Natural killer cell (primary cell): Measurements from ENCODE around the gene IFT52. TPM values are rescaled to one million over a fixed set of nuclear protein-coding genes. Genes with fewer than 3 reads are reported as not detected.
"Not testable (repeated sequence)": the region's sequence is repeated elsewhere in the genome, so short reads cannot be mapped to it uniquely, and the experiment has no call there.

Experiments
- ATAC-seq, 3 donors: fragments of 150-1000 bp in 2 of 3; fragments of 200-7000 bp in 1 of 3; cut with Tn5 transposase; 1 replicate in 1 of 3; 2 replicates in 2 of 3; pipeline ENCODE4 v1.10.0; 2021; ENCODE audit warnings: mild to moderate bottlenecking in 2 of 3, moderate library complexity in 2 of 3
- DNase-seq, 2 donors: peaks; one replicate each; pipeline versions ENCODE4 v3.0.0 to v3.0.0-alpha.2; 2013 to 2021; ENCODE audit warnings: mixed read lengths in 1 of 2
- H3K27ac ChIP-seq: one replicate; pipeline ENCODE4 v1.5.1; 2013; ENCODE audit warnings: mild to moderate bottlenecking, low read length
- H3K27me3 ChIP-seq: one replicate; pipeline ENCODE4 v1.6.1; 2013; ENCODE audit warnings: low read length; ENCODE audit not compliant: control insufficient read depth, insufficient read depth
- H3K36me3 ChIP-seq: one replicate; pipeline ENCODE4 v1.6.1; 2013; ENCODE audit warnings: low read length; ENCODE audit not compliant: control insufficient read depth, insufficient read depth
- H3K4me1 ChIP-seq: one replicate; pipeline ENCODE4 v1.6.1; 2013; ENCODE audit warnings: low read length; ENCODE audit not compliant: control insufficient read depth, insufficient read depth
- H3K4me3 ChIP-seq: one replicate; pipeline ENCODE4 v1.5.1; 2013; ENCODE audit warnings: low read length
- H3K9me3 ChIP-seq: one replicate; pipeline ENCODE4 v1.6.1; 2013; ENCODE audit warnings: low read length; ENCODE audit not compliant: control insufficient read depth, insufficient read depth
- H3K27ac Mint-ChIP-seq, 2 donors: one replicate each; pipeline ENCODE4 v1.8.0; 2022; ENCODE audit warnings: mild to moderate bottlenecking in 2 of 2, mixed read lengths in 2 of 2, moderate library complexity in 1 of 2
- H3K27me3 Mint-ChIP-seq, 2 donors: one replicate each; pipeline ENCODE4 v1.8.0; 2022; ENCODE audit warnings: low read depth in 2 of 2, mixed read lengths in 2 of 2
- H3K36me3 Mint-ChIP-seq: one replicate; pipeline ENCODE4 v1.8.0; 2022; ENCODE audit warnings: mixed read lengths
- H3K4me1 Mint-ChIP-seq, 2 donors: one replicate each; pipeline ENCODE4 v1.8.0; 2022; ENCODE audit warnings: mixed read lengths in 2 of 2
- H3K4me3 Mint-ChIP-seq: one replicate; pipeline ENCODE4 v1.8.0; 2022; ENCODE audit warnings: mild to moderate bottlenecking, moderate library complexity, mixed read lengths
- H3K9me3 Mint-ChIP-seq, 2 donors: one replicate each; pipeline ENCODE4 v1.8.0; 2022; ENCODE audit warnings: mixed read lengths in 2 of 2
- CTCF ChIP-seq: fragments of 200-600 bp; IDR thresholded peaks from one replicate; pipeline ENCODE4 v1.8.0; 2022; ENCODE audit warnings: antibody characterized with exemption
- WGBS: methylation state at CpG from one replicate; pipeline ENCODE4 v1.1.7; 2013; ENCODE audit warnings: missing lambda C conversion rate; ENCODE audit not compliant: insufficient coverage; 5-methylcytosine and 5-hydroxymethylcytosine counted together
- intact Hi-C: fragments of 100-400 bp; cut with micrococcal nuclease; formaldehyde crosslinking; loops from one replicate; pipeline ENCODE4 v1.14.2; 2022
- total RNA-seq, 4 donors: library from RNA; stranded (reverse); fragments of 120-200 nt in 1 of 4; gene quantifications; one replicate each; pipeline versions ENCODE4 v1.2.3 to v1.2.4, GENCODE V29; 2013 to 2022

IFT52 gene
- total RNA-seq, 3 donors from 2014 or later (not counting 1 experiment from before 2014, with no cell fraction given), result 21.5 to 26.1 (median 22.4) TPM

DNA sequence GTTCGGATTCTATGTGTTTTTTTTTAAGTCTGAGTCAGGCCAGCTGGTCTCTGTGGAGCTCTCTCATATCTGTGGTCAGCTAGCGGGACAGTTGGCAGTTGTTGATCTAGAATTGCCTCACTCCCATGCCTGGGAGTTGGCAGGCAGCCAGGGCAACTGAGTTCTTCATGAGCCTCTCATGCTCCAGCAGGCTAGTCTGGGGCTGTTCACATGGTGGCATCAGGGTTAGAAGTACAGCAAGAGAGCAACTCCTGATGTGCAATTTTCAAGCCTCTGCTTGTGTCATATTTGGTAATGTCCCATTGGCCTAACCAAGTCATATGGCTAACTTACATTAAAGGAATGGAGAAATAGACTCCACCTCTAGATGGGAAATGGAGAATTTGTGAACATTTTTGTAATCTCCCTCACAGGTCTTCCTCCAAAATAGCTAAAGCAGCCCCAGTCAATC is 6.7 kb upstream of the IFT52 start:
- Mint-ChIP-seq H3K27ac (no peak overlapping the region), H3K36me3 (no peaks in the 10 kb centered on the region), H3K4me3 (no peak overlapping the region), H3K27me3 (peaks cover 0 to 7% of the 10 kb centered on the region in 2 donors), H3K4me1 (peaks cover 11% of the 10 kb centered on the region in 2 donors), H3K9me3 (no peaks in the 10 kb centered on the region)
- ATAC-seq (no peak), DNase-seq (no peak)
- H3K27me3 ChIP-seq, result no peaks in the 10 kb centered on the region
- peaks cover 11% of the 10 kb centered on the region for H3K4me1 ChIP-seq
- H3K27ac ChIP-seq, result no peak overlapping the region
- no peak for TF ChIP-seq CTCF
- H3K9me3 ChIP-seq, result no peaks in the 10 kb centered on the region
- intact Hi-C loops, result no loop called here
- no peak overlapping the region for H3K4me3 ChIP-seq
- no peaks in the 10 kb centered on the region for H3K36me3 ChIP-seq
- WGBS, result 73% methylated on average over 2 of the region's 2 CpGs

DNA sequence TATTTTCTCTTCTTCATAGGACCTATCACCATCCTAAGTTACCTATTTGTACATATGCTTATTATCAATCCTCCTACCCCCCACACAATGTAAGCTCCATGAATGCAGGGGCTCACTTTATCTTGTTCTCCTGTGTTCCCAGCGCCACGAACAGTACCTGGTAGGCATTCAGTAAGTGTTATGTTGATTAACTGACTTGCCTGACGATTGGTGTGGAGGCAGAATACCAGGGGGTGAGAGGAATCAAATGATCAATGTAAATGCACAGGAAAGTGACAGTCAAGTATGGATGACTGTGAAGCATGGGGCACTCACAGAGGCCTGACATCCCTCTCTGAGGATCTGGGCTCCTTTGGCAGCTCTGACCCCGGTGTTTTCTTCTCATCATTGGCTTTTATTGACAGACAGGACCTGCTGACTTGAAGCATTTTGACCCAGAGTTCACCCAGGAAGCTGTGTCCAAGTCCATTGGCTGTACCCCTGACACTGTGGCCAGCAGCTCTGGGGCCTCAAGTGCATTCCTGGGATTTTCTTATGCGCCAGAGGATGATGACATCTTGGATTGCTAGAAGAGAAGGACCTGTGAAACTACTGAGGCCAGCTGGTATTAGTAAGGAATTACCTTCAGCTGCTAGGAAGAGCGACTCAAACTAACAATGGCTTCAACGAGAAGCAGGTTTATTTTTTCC is 6.1 kb upstream of the IFT52 start:
- no peak for TF ChIP-seq CTCF
- no peak overlapping the region for H3K4me3 ChIP-seq
- Mint-ChIP-seq H3K9me3 (no peaks in the 10 kb centered on the region), H3K4me3 (no peak overlapping the region), H3K27me3 (peaks cover 0 to 7% of the 10 kb centered on the region in 2 donors), H3K4me1 (peaks cover 6% of the 10 kb centered on the region in 2 donors), H3K27ac (no peak overlapping the region), H3K36me3 (no peaks in the 10 kb centered on the region)
- DNase-seq (no peak), ATAC-seq (no peak)
- peaks cover 7% of the 10 kb centered on the region for H3K4me1 ChIP-seq
- no peaks in the 10 kb centered on the region for H3K36me3 ChIP-seq
- 75% methylated on average over 7 of the region's 7 CpGs for WGBS
- no peak overlapping the region for H3K27ac ChIP-seq
- intact Hi-C loops, result no loop called here
- no peaks in the 10 kb centered on the region for H3K9me3 ChIP-seq
- no peaks in the 10 kb centered on the region for H3K27me3 ChIP-seq

- intact Hi-C loops, result no loop called here
- H3K27ac ChIP-seq, result no peak overlapping the region
- no peak for DNase-seq
- no peaks in the 10 kb centered on the region for H3K36me3 ChIP-seq
- H3K27me3 ChIP-seq, result no peaks in the 10 kb centered on the region
- Mint-ChIP-seq H3K4me3 (no peak overlapping the region), H3K4me1 (peaks cover 19 to 20% of the 10 kb centered on the region in 2 donors), H3K27ac (no peak overlapping the region), H3K27me3 (peaks cover 0 to 7% of the 10 kb centered on the region in 2 donors), H3K9me3 (no peaks in the 10 kb centered on the region), H3K36me3 (no peaks in the 10 kb centered on the region)
- H3K4me3 ChIP-seq, result no peak overlapping the region
- ATAC-seq, result no peak
- 82% methylated on average over 8 of the region's 8 CpGs for whole genome bisulfite sequencing
- no peaks in the 10 kb centered on the region for H3K9me3 ChIP-seq
- peaks cover 17% of the 10 kb centered on the region for H3K4me1 ChIP-seq
- no peak for TF ChIP-seq CTCF
These were observed 4.1 kb upstream of the IFT52 start for GRCh38 chr20:43586641-43587040.

- H3K9me3 ChIP-seq, H3K27ac Mint-ChIP-seq, DNase-seq, H3K27ac ChIP-seq, H3K27me3 ChIP-seq, ATAC-seq, H3K36me3 ChIP-seq, intact Hi-C loops, H3K36me3 Mint-ChIP-seq, H3K9me3 Mint-ChIP-seq, H3K27me3 Mint-ChIP-seq, H3K4me3 ChIP-seq: not testable (repeated sequence)
- peak overlapping the region; percentile 31 for H3K4me3 Mint-ChIP-seq
- WGBS, result 93% methylated on average over 9 of the region's 10 CpGs
- H3K4me1 ChIP-seq, result peaks cover 18% of the 10 kb centered on the region
- peaks cover 19 to 21% of the 10 kb centered on the region in 2 donors for H3K4me1 Mint-ChIP-seq
These were observed 2.2 kb upstream of the IFT52 start for GRCh38 chr20:43588526-43588925.
